Transverse colon (tissue), 4 donors: ENCODE results near the gene ALDH3A1. TPM values are rescaled to one million over a fixed set of nuclear protein-coding genes. Genes with fewer than 3 reads are reported as not detected.

Source experiments
- DNase-seq: peaks from one replicate; pipeline ENCODE4 v3.0.0-alpha.2; 2019
- H3K27ac ChIP-seq, 4 donors: fragments of 200-600 bp; sonication (generic); 2 replicates each; pipeline ENCODE4 v1.5.1; 2016 to 2018; ENCODE audit warnings: inconsistent platforms in 4 of 4
- H3K27me3 ChIP-seq: fragments of 200-600 bp; sonication (generic); 2 replicates; pipeline ENCODE4 v1.5.1; 2017; ENCODE audit warnings: inconsistent platforms
- H3K36me3 ChIP-seq, 4 donors: fragments of 200-600 bp; sonication (generic); 2 replicates each; pipeline ENCODE4 v1.5.1; 2017 to 2019; ENCODE audit warnings: inconsistent platforms in 4 of 4
- H3K4me1 ChIP-seq, 4 donors: fragments of 200-600 bp; sonication (generic); 2 replicates each; pipeline ENCODE4 v1.5.1; 2017 to 2020; ENCODE audit warnings: inconsistent platforms in 4 of 4
- H3K4me3 ChIP-seq, 4 donors: fragments of 200-600 bp; sonication (generic); 1 replicate in 1 of 4; 2 replicates in 3 of 4; pipeline versions ENCODE4 v1.5.1 to v1.6.1; 2017 to 2019; ENCODE audit warnings: inconsistent platforms in 4 of 4
- H3K9me3 ChIP-seq, 2 donors: fragments of 200-600 bp; sonication (generic); 2 replicates each; pipeline ENCODE4 v1.5.1; 2017 to 2019; ENCODE audit warnings: inconsistent platforms in 2 of 2
- CTCF ChIP-seq, 5 experiments: fragments of 200-600 bp in 3 of 5; fragments of 450-650 bp in 2 of 5; sonication (generic) in 3 of 5; IDR thresholded peaks; 1 replicate in 2 of 5; 2 replicates in 3 of 5; pipeline ENCODE4 v1.5.1; 2016 to 2017; ENCODE audit warnings: antibody characterized with exemption in 5 of 5, inconsistent platforms in 3 of 5, mild to moderate bottlenecking in 2 of 5, moderate library complexity in 1 of 5
- EP300 ChIP-seq: sonication (generic); formaldehyde crosslinking; IDR thresholded peaks from one replicate; pipeline ENCODE4 v1.6.1; 2017; ENCODE audit warnings: antibody characterized with exemption, low read depth
- POLR2A ChIP-seq: fragments of 450-650 bp; IDR thresholded peaks from one replicate; pipeline ENCODE4 v1.6.1; 2016; ENCODE audit warnings: antibody characterized with exemption, mild to moderate bottlenecking, moderate library complexity
- POLR2AphosphoS5 ChIP-seq, 3 donors: sonication (generic); formaldehyde crosslinking; IDR thresholded peaks; one replicate each; pipeline ENCODE4 v1.6.1; 2016; ENCODE audit warnings: antibody characterized with exemption in 3 of 3
- WGBS, 2 donors: methylation state at CpG; one replicate each; pipeline ENCODE4 v1.1.5; 2018; ENCODE audit warnings: low coverage in 1 of 2; 5-methylcytosine and 5-hydroxymethylcytosine counted together
- in situ Hi-C, 4 donors: fragments of 200-750 bp; cut with MboI; loops; one replicate each; pipeline versions ENCODE4 v1.15.0 to v1.15.1; 2017; ENCODE audit warnings: low sequenced_read_pairs in 3 of 4, low pct_ligation_motif_present in 1 of 4, low pct_unique_long_range_greater_than_20kb in 1 of 4
- intact Hi-C: fragments of 100-400 bp; cut with DNase I; formaldehyde crosslinking; loops from one replicate; pipeline ENCODE4 v1.15.1; 2023; ENCODE audit warnings: low total_unique reads
- total RNA-seq, 4 donors: library from RNA; depleted of rRNA; stranded (reverse); fragments of >200 nt; gene quantifications; one replicate each; pipeline ENCODE4 v1.1.0, GENCODE V29; 2016

ALDH3A1 gene
- total RNA-seq, 4 donors from 2014 or later: 1.2 to 15.3 (median 3.4) TPM

DNA sequence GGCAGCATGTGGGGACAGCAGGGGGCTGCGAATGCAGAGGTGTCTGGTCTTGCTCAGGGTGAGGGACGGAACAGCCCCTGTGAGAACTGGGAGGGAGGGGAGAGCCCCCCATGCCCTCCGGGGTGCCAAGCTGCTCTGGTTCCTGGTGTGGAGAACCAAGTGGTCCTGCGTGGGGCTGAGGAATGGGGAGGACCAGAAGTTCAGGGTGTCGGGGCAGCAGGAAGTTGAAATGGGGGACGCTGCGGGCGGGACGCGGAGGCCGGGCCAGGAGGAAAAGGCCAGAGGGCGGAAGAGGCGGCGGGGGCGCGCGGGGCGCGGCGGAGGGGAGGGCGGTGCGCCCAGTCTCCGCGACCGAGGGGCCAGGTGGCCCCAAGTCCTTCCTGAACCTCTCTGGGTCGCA lies 3.6 kb downstream of the ALDH3A1 start:
- Histone ChIP-seq H3K4me3 (peak overlapping the region; percentile 33 to 61 (median 44)), H3K27me3 (no peaks in the 10 kb centered on the region), H3K9me3 (no peaks in the 10 kb centered on the region), H3K27ac (peak overlapping the region; percentile 72 to 88 (median 76)), H3K36me3 (no peaks in the 10 kb centered on the region), H3K4me1 (peaks cover 5 to 33% (median 25%) of the 10 kb centered on the region in 4 donors)
- intact Hi-C loops: no loop called here
- DNase-seq: peak; percentile 30
- WGBS, 2 donors: 6 to 50% methylated on average over 2 to 26 of the region's 26 CpGs
- in situ Hi-C loops: no loop called here
- TF ChIP-seq CTCF (IDR thresholded peaks at IDR 0.05) (no peak), POLR2AphosphoS5 (IDR thresholded peaks at IDR 0.05) (no peak), EP300 (no peak)

DNA sequence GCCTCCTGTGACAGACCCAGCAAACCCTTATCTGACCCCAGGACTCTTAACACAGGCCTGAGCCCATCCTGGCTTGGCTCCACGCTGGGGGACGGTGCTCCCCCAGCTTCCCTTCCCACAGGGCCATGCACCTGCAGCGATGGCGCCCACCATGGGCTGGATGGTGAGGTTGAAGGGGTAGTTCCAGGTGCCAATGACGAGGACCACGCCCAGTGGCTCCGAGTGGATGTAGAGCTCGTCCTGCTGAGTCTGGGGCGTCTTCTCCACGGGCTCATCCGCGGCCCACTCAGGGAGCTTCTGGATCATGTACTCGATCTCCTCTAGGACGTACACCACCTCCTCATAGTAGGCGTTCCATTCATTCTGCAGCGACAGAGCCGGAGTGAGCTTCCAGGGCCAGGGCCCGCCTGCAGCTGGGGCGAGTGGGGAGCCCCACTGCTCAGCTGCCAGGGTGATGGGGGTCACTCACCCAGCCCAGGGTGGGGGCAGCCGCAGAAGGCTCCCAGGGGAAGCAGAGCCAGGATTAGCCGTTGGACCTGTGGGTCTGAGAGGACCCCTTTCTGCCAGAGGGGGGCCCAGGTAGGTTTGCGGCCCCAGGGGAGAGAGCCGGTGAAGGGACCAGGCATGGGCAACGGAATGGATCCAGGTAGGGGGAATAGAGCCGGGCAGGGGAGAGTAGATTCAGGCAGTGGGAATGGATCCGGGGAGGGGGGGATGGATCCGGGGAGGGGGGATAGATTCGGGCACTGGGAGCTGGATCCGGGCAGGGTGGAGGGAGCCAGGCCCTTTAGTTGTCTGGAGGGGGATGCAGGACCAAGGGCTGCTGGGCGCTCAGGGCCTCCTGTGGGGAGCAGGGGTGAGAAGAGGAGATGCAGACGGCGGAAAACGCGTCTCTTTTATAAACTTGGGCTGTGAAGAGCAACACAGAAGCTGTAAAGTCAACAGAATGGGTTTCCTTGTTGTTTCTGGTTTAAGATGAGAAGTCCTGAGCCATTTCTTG lies 4.7 kb downstream of the ALDH3A1 start:
- TF ChIP-seq CTCF (IDR thresholded peaks at IDR 0.05): no peak
- no peak for TF ChIP-seq POLR2AphosphoS5 (IDR thresholded peaks at IDR 0.05)
- TF ChIP-seq POLR2A: no peak
- TF ChIP-seq EP300: no peak
- no peak overlapping the region for H3K27ac ChIP-seq
- H3K4me1 ChIP-seq: peaks cover 5 to 26% (median 19%) of the 10 kb centered on the region in 4 donors
- no peak for DNase-seq
- no peak overlapping the region for H3K4me3 ChIP-seq
- H3K27me3 ChIP-seq: no peaks in the 10 kb centered on the region
- H3K36me3 ChIP-seq: no peaks in the 10 kb centered on the region
- intact Hi-C loops (no loop called here), in situ Hi-C loops (no loop called here)
- 91 to 93% methylated on average over 9 to 34 of the region's 34 CpGs for WGBS, 2 donors
- H3K9me3 ChIP-seq: no peaks in the 10 kb centered on the region

- H3K27me3 ChIP-seq: no peaks in the 10 kb centered on the region
- DNase-seq: no peak
- in situ Hi-C loops (no loop called here), intact Hi-C loops (no loop called here)
- TF ChIP-seq POLR2AphosphoS5 (IDR thresholded peaks at IDR 0.05): no peak
- no peak for TF ChIP-seq POLR2A
- TF ChIP-seq CTCF (IDR thresholded peaks at IDR 0.05): no peak
- TF ChIP-seq EP300: no peak
- WGBS, 2 donors: 96% methylated on average over 7 to 8 of the region's 10 CpGs
- no peaks in the 10 kb centered on the region for H3K9me3 ChIP-seq
- H3K4me3 ChIP-seq: no peak overlapping the region
- peaks cover 5 to 19% (median 15%) of the 10 kb centered on the region in 4 donors for H3K4me1 ChIP-seq
- H3K36me3 ChIP-seq: no peaks in the 10 kb centered on the region
- no peak overlapping the region for H3K27ac ChIP-seq
These were observed 5.6 kb downstream of the ALDH3A1 start for GRCh38 chr17:19742495-19742894.

DNA sequence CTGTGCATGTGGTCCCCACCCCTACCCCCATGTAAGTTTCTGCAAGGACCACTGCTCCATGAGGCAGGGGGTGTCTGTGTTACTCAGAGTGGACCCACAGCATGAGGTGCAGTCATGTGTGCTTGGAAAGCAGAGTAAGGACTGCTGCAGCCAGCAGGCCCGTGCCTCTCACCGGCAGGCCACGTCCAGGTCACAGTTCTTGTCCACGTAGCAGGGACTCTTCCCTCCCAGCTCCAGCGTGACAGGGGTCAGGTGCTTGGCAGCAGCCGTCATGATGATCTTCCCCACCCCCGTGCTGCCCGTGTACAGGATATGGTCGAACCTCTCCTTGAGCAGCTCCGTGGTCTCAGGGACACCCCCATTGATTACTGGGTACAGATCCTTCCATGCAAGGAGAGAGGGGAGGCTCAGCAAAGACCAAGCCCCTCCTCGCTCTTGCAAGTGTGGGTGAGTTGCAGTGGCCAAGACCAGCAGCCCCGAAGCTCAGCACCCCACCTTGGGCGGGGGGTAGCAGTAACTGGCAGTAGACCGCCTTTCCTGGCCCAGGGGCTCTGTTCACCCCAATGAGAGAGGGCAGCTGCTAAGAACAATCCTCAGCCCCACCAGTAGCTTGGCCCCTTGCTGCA lies 6.2 kb downstream of the ALDH3A1 start:
- in situ Hi-C loops (no loop called here), intact Hi-C loops (no loop called here)
- Histone ChIP-seq H3K9me3 (no peaks in the 10 kb centered on the region), H3K4me3 (no peak overlapping the region), H3K27ac (no peak overlapping the region), H3K4me1 (peaks cover 5 to 19% (median 15%) of the 10 kb centered on the region in 4 donors), H3K27me3 (no peaks in the 10 kb centered on the region), H3K36me3 (no peaks in the 10 kb centered on the region)
- WGBS, 2 donors: 85% methylated on average over 14 of the region's 14 CpGs; no CpG with 5 or more reads in 1 of the 2 donors
- no peak for DNase-seq
- TF ChIP-seq EP300: no peak
- no peak for TF ChIP-seq POLR2A
- no peak for TF ChIP-seq CTCF (IDR thresholded peaks at IDR 0.05)
- no peak for TF ChIP-seq POLR2AphosphoS5 (IDR thresholded peaks at IDR 0.05)
